Endothelial cell of umbilical vein (primary cell): ENCODE data around the gene DIAPH2. TPM values are rescaled to one million over a fixed set of nuclear protein-coding genes. Genes with fewer than 3 reads are reported as not detected.

ENCODE experiments used
- BruUV-seq: library from RNA; stranded (reverse); fragments of 400-500 nt; replicated peaks from 2 replicates; lab custom pipeline; 2021; lab: Mats Ljungman, UMichigan
- CTCF ChIA-PET: fragments of 300-600, 350-600 bp; sonication (Branson Sonifier 250); formaldehyde crosslinking; loops from one replicate; lab custom pipeline; 2021; ENCODE audit warnings: antibody characterized with exemption, inconsistent platforms; lab: Charles Lee
- POLR2A ChIA-PET: fragments of 300-600, 350-600 bp; sonication (Branson Sonifier 250); formaldehyde crosslinking; loops from one replicate; lab custom pipeline; 2021; ENCODE audit warnings: antibody characterized with exemption, inconsistent platforms; lab: Charles Lee
- DNase-seq: peaks from one replicate; pipeline ENCODE4 v3.0.0-alpha.2; 2011; ENCODE audit warnings: low read depth, low spot score
- FAIRE-seq: peaks from 2 replicates; lab custom pipeline; 2011; peaks lifted over from hg19 to GRCh38; lab: Jason Lieb, UNC
- H2AFZ ChIP-seq: 2 replicates; pipeline ENCODE4 v1.6.0; 2012; ENCODE audit warnings: low read depth, low read length, control low read depth, inconsistent platforms
- H3K27ac ChIP-seq: 2 replicates; pipeline ENCODE4 v1.5.1; 2011; ENCODE audit warnings: low read depth, mild to moderate bottlenecking, control low read depth, low read length, moderate library complexity; ENCODE audit not compliant: insufficient read depth
- H3K27me3 ChIP-seq, 2 experiments: 2 replicates each; pipeline versions ENCODE4 v1.6.0 to v1.6.1; 2011; ENCODE audit warnings: low read length in 2 of 2, mixed read lengths in 1 of 2; ENCODE audit not compliant: control insufficient read depth in 2 of 2, insufficient read depth in 2 of 2
- H3K36me3 ChIP-seq, 2 experiments: 2 replicates in 1 of 2; 3 replicates in 1 of 2; pipeline ENCODE4 v1.5.1; 2011; ENCODE audit warnings: low read length in 2 of 2, mild to moderate bottlenecking in 1 of 2, moderate library complexity in 1 of 2; ENCODE audit not compliant: control insufficient read depth in 2 of 2, insufficient read depth in 2 of 2; ENCODE audit errors: extremely low read depth in 1 of 2
- H3K4me1 ChIP-seq: 3 replicates; pipeline ENCODE4 v1.5.1; 2011; ENCODE audit warnings: mild to moderate bottlenecking, low read length; ENCODE audit not compliant: control insufficient read depth, insufficient read depth; ENCODE audit errors: extremely low read depth
- H3K4me2 ChIP-seq: 2 replicates; pipeline ENCODE4 v1.6.1; 2011; ENCODE audit warnings: low read length, control low read depth, mixed read lengths; ENCODE audit not compliant: insufficient read depth
- H3K4me3 ChIP-seq, 3 experiments: fragments of 200-600 bp in 1 of 3; sonication (generic), shearing (Covaris generic) in 1 of 3; replicated peaks in 1 of 3; 2 replicates each; pipeline ENCODE4 v1.5.1; 2011 to 2016; ENCODE audit warnings: control low read depth in 3 of 3, low read length in 3 of 3, mild to moderate bottlenecking in 2 of 3, inconsistent platforms in 1 of 3, low read depth in 1 of 3, moderate library complexity in 1 of 3; ENCODE audit not compliant: insufficient read depth in 1 of 3
- H3K79me2 ChIP-seq: 2 replicates; pipeline ENCODE4 v1.6.0; 2012; ENCODE audit warnings: low read length, inconsistent platforms; ENCODE audit not compliant: control insufficient read depth, insufficient read depth
- H3K9ac ChIP-seq: replicated peaks from 2 replicates; pipeline ENCODE3; 2011; ENCODE audit warnings: low read length, control low read depth; ENCODE audit not compliant: insufficient read depth; ENCODE audit errors: extremely low read depth
- H3K9me1 ChIP-seq: replicated peaks from 3 replicates; pipeline ENCODE4 v1.6.0; 2011; ENCODE audit warnings: mild to moderate bottlenecking, low read length; ENCODE audit not compliant: control insufficient read depth, insufficient read depth; ENCODE audit errors: extremely low read depth
- H3K9me3 ChIP-seq: replicated peaks from 2 replicates; pipeline ENCODE4 v1.5.1; 2012; ENCODE audit warnings: low read length, inconsistent platforms; ENCODE audit not compliant: control insufficient read depth, insufficient read depth
- H4K20me1 ChIP-seq: replicated peaks from 2 replicates; pipeline ENCODE3; 2011; ENCODE audit warnings: mild to moderate bottlenecking, low read length; ENCODE audit not compliant: control insufficient read depth, insufficient read depth; ENCODE audit errors: extremely low read depth
- CTCF ChIP-seq, 2 donors: IDR thresholded peaks; 1 replicate in 1 of 2; 2 replicates in 1 of 2; pipeline ENCODE4 v1.5.1; 2011; ENCODE audit warnings: low read length in 2 of 2, mild to moderate bottlenecking in 2 of 2, moderate library complexity in 2 of 2, control low read depth in 1 of 2, inconsistent platforms in 1 of 2, low read depth in 1 of 2; ENCODE audit not compliant: insufficient read depth in 1 of 2; ENCODE audit errors: extremely low read depth in 1 of 2
- EZH2 ChIP-seq: IDR thresholded peaks from 2 replicates; pipeline ENCODE4 v1.6.1; 2012; ENCODE audit warnings: borderline replicate concordance, low read depth, mild to moderate bottlenecking, moderate library complexity, low read length, inconsistent platforms; ENCODE audit not compliant: severe bottlenecking
- FOS ChIP-seq: IDR thresholded peaks from 2 replicates; pipeline ENCODE4 v1.6.1; 2011; ENCODE audit warnings: mild to moderate bottlenecking, low read length, moderate library complexity, borderline replicate concordance; ENCODE audit not compliant: insufficient read depth
- GATA2 ChIP-seq: IDR thresholded peaks from 2 replicates; pipeline ENCODE4 v1.7.0; 2011; ENCODE audit warnings: low read depth, mild to moderate bottlenecking, moderate library complexity, mixed read lengths, low read length; ENCODE audit not compliant: insufficient read length, insufficient read depth
- JUN ChIP-seq: IDR thresholded peaks from 2 replicates; pipeline ENCODE4 v1.6.1; 2011; ENCODE audit warnings: borderline replicate concordance, low read depth; ENCODE audit not compliant: insufficient read length, insufficient read depth
- MAX ChIP-seq: IDR thresholded peaks from 2 replicates; pipeline ENCODE4 v1.6.1; 2011; ENCODE audit not compliant: insufficient read depth, insufficient read length
- MYC ChIP-seq: IDR thresholded peaks from one replicate; pipeline ENCODE4 v1.6.1; 2011; ENCODE audit warnings: mild to moderate bottlenecking, low read depth, low read length
- POLR2A ChIP-seq: IDR thresholded peaks from 2 replicates; pipeline ENCODE4 v1.6.1; 2012; ENCODE audit warnings: low read depth, mild to moderate bottlenecking, control low read depth, low read length
- POLR2AphosphoS5 ChIP-seq: IDR thresholded peaks from 2 replicates; pipeline ENCODE4 v1.6.1; 2012; ENCODE audit warnings: low read depth, mild to moderate bottlenecking, control low read depth, low read length, moderate library complexity; ENCODE audit not compliant: insufficient read depth
- dilution Hi-C: fragments of 300-500 bp; cut with MboI; formaldehyde crosslinking; loops from one replicate; pipeline ENCODE4 v1.15.0; 2019; ENCODE audit warnings: low sequenced_read_pairs; ENCODE audit not compliant: extremely low pct_ligation_motif_present
- intact Hi-C: fragments of 100-400 bp; cut with micrococcal nuclease; formaldehyde crosslinking; loops from one replicate; pipeline ENCODE4 v1.10.0; 2022
- polyA plus RNA-seq, 4 experiments: library from polyadenylated mRNA; depleted of rRNA in 3 of 4; stranded (reverse) in 3 of 4; unstranded in 1 of 4; fragments of >200 nt; gene quantifications; 2 replicates each; pipeline versions ENCODE4 v1.2.1 to v1.2.3, GENCODE V29; 2011 to 2012; ENCODE audit warnings: missing spikeins in 1 of 4
- total RNA-seq: library from RNA; stranded (reverse); gene quantifications from 2 replicates; pipeline ENCODE4 v1.2.3, GENCODE V29; 2021

The DIAPH2 gene
- total and polyA plus RNA-seq, 2 donors (not counting 3 experiments of a cell fraction or from before 2014, with no cell fraction given) = 3.0 to 30.0 TPM

GRCh38 chrX:96650023-96650422, 34.6 kb upstream of the DIAPH2 start:
- H4K20me1 ChIP-seq = no peaks in the 10 kb centered on the region
- H3K9ac ChIP-seq = no peak overlapping the region
- H3K27me3 ChIP-seq = no peaks in the 10 kb centered on the region
- no peak for FAIRE-seq
- H3K9me3 ChIP-seq = no peaks in the 10 kb centered on the region
- H2AFZ ChIP-seq = no peak overlapping the region
- DNase-seq = no peak
- H3K4me1 ChIP-seq = no peaks in the 10 kb centered on the region
- no peak overlapping the region for H3K4me2 ChIP-seq
- H3K36me3 ChIP-seq = no peaks in the 10 kb centered on the region
- dilution Hi-C loops = no loop called here
- TF ChIP-seq CTCF (IDR thresholded peaks at IDR 0.05; ENCODE audit: extremely low read depth in 1 of 2, insufficient read depth in 1 of 2, low read depth in 1 of 2, low read length in 2 of 2) (no peak), JUN (no peak), POLR2AphosphoS5 (no peak), FOS (no peak), EZH2 (no peak), POLR2A (no peak), MAX (no peak), GATA2 (no peak), MYC (no peak)
- ChIA-PET POLR2A (no interaction called here), CTCF (no interaction called here)
- intact Hi-C loops = no loop called here
- no peaks in the 10 kb centered on the region for H3K79me2 ChIP-seq
- no peak overlapping the region for H3K27ac ChIP-seq
- BruUV-seq = no TSS peak
- H3K9me1 ChIP-seq = no peaks in the 10 kb centered on the region
- no peak overlapping the region for H3K4me3 ChIP-seq
